ENCODE measurements around the gene BORCS6. TPM values are rescaled to one million over a fixed set of nuclear protein-coding genes. Genes with fewer than 3 reads are reported as not detected.
A peak's percentile ranks its signal among the peaks of the same experiment; 100 is the strongest.

The BORCS6 gene
- total and polyA plus RNA-seq, 2 donors from 2014 or later = 8.6 to 15.4 TPM

DNA sequence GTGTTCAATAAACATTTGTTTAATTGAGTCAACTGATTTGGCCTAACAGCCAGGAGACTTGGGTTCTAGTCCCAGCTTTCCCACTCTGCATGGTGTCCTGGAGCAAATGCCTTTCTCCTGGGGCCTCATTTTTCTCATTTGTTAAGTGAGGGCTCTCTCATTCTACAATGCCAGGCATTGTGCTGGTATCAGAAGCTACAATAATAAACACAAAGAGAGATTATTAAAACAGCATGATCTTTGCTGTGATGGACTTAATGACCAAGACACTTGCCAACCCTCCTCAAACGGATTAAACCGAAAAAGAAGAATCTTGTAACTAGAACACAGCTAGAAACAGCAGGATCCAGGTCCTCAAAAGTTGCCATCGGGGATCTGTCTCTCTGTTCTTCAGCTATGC lies 22.5 kb downstream of the BORCS6 start:
- H3K27ac ChIP-seq (ENCODE audit: low read depth in 2 of 2, low read length in 2 of 2) = no peak overlapping the region
- intact Hi-C loops (cut with DNase I) = no loop called here
- FAIRE-seq = no peak

GRCh38 chr17:8166731-8167130 lies 23.2 kb downstream of the BORCS6 start:
- DNase-seq = peak in 1 of 5 donors; percentile 68

More for the DNA sequence above, 22.5 kb downstream of the BORCS6 start:
- H3K9ac ChIP-seq (ENCODE audit: low read length in 3 of 3) = no peak overlapping the region
- no peak for TF ChIP-seq CTCF (IDR thresholded peaks at IDR 0.05; ENCODE audit: borderline replicate concordance, extremely low read depth, insufficient read depth)
- DNase-seq = no peak
- peaks cover 0 to 14% (median 12%) of the 10 kb centered on the region in 3 donors for H3K4me1 ChIP-seq (ENCODE audit: control insufficient read depth in 2 of 3, insufficient read depth in 2 of 3, low read depth in 1 of 3, low read length in 3 of 3)
- no peaks in the 10 kb centered on the region for H3K27me3 ChIP-seq (ENCODE audit: control insufficient read depth, insufficient read depth, low read length)
- no peaks in the 10 kb centered on the region for H3K36me3 ChIP-seq (ENCODE audit: control insufficient read depth in 2 of 3, insufficient read depth in 3 of 3, low read length in 3 of 3)
- H3K4me3 ChIP-seq (ENCODE audit: low read length in 3 of 3) = no peak overlapping the region
- H3K9me3 ChIP-seq (ENCODE audit: control insufficient read depth in 2 of 3, insufficient read depth in 1 of 3, low read length in 3 of 3) = no peaks in the 10 kb centered on the region

DNA sequence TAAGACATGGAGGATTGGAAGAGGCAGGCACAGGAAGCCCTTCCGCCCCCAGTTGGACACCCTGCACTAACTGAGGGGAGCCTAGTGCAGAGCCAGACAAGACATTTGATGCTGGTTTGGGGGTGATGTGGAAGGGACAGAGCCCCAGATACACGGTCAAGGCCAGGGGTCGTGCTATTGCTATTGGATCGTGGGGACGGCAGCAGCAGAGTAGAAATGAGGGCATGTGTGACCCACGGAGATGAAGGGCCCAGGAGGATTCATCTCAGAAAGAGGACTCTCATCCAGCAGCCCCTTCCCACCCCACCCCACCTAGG lies 25.2 kb downstream of the BORCS6 start:
- intact Hi-C loops (cut with DNase I) = no loop called here
- no peak for FAIRE-seq
- H3K4me1 ChIP-seq (ENCODE audit: control insufficient read depth in 2 of 3, insufficient read depth in 2 of 3, low read depth in 1 of 3, low read length in 3 of 3) = peaks cover 0 to 24% (median 22%) of the 10 kb centered on the region in 3 donors
- peak overlapping the region in 1 of 2 donors; percentile 86 for H3K27ac ChIP-seq (ENCODE audit: low read depth in 2 of 2, low read length in 2 of 2)
- no peaks in the 10 kb centered on the region for H3K9me3 ChIP-seq (ENCODE audit: control insufficient read depth in 2 of 3, insufficient read depth in 1 of 3, low read length in 3 of 3)
- peak in 1 of 5 donors; percentile 56 for DNase-seq
- TF ChIP-seq CTCF (IDR thresholded peaks at IDR 0.05; ENCODE audit: borderline replicate concordance, extremely low read depth, insufficient read depth) = no peak
- no peaks in the 10 kb centered on the region for H3K27me3 ChIP-seq (ENCODE audit: control insufficient read depth, insufficient read depth, low read length)
- no peak overlapping the region for H3K4me3 ChIP-seq (ENCODE audit: low read length in 3 of 3)
- peaks cover 2 to 11% (median 2%) of the 10 kb centered on the region in 3 donors for H3K36me3 ChIP-seq (ENCODE audit: control insufficient read depth in 2 of 3, insufficient read depth in 3 of 3, low read length in 3 of 3)
- H3K9ac ChIP-seq (ENCODE audit: low read length in 3 of 3) = no peak overlapping the region

More at GRCh38 chr17:8166731-8167130, 23.2 kb downstream of the BORCS6 start:
- FAIRE-seq = no peak
- H3K27me3 ChIP-seq (ENCODE audit: control insufficient read depth, insufficient read depth, low read length) = no peaks in the 10 kb centered on the region
- H3K9me3 ChIP-seq (ENCODE audit: control insufficient read depth in 2 of 3, insufficient read depth in 1 of 3, low read length in 3 of 3) = no peaks in the 10 kb centered on the region
- H3K4me3 ChIP-seq (ENCODE audit: low read length in 3 of 3) = no peak overlapping the region
- no peak for TF ChIP-seq CTCF (IDR thresholded peaks at IDR 0.05; ENCODE audit: borderline replicate concordance, extremely low read depth, insufficient read depth)
- peaks cover 0 to 15% (median 13%) of the 10 kb centered on the region in 3 donors for H3K4me1 ChIP-seq (ENCODE audit: control insufficient read depth in 2 of 3, insufficient read depth in 2 of 3, low read depth in 1 of 3, low read length in 3 of 3)
- H3K27ac ChIP-seq (ENCODE audit: low read depth in 2 of 2, low read length in 2 of 2) = no peak overlapping the region
- intact Hi-C loops (cut with DNase I) = no loop called here
- H3K9ac ChIP-seq (ENCODE audit: low read length in 3 of 3) = no peak overlapping the region
- no peaks in the 10 kb centered on the region for H3K36me3 ChIP-seq (ENCODE audit: control insufficient read depth in 2 of 3, insufficient read depth in 3 of 3, low read length in 3 of 3)

Measured in kidney (tissue), 14 donors.